ENCODE data around the gene STXBP6.

Gene STXBP6

GRCh38 chr14:25049568-25050268 lies at the start of gene STXBP6:
TSS of gene STXBP6 (minus strand) at chr14:25050147. CDS start at chr14:24974818, 75,329 bp downstream.
- no peak for DNase-seq (ENCODE audit: low read depth in 2 of 2, low spot score in 1 of 2)

DNA sequence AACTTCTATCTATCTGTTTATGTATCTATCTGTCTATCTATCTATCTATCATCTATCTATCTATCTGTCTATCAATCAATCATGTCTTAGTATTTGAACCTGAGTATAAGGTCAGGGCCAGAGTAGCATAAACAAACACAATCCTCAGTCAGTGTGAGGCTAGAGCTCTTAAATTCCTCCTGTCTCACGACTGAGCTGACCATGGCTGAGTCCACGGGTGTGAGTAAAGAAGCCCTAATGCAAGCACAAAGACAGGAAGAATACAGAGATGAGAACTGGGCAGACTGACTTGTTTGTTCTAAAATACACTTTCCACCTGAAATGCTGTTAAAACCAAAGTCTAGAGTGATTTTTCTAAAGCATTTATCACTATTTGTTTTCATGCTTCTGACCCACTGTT lies 47.2 kb upstream of the STXBP6 start:
- no peak for DNase-seq (ENCODE audit: low read depth in 2 of 2, low spot score in 1 of 2)

- no peak for DNase-seq (ENCODE audit: low read depth in 2 of 2, low spot score in 1 of 2)
Measured at GRCh38 chr14:25095736-25096437, 45.9 kb upstream of the STXBP6 start.

- DNase-seq (ENCODE audit: low read depth in 2 of 2, low spot score in 1 of 2), result no peak
Measured at GRCh38 chr14:25094171-25094907, 44.4 kb upstream of the STXBP6 start.

DNA sequence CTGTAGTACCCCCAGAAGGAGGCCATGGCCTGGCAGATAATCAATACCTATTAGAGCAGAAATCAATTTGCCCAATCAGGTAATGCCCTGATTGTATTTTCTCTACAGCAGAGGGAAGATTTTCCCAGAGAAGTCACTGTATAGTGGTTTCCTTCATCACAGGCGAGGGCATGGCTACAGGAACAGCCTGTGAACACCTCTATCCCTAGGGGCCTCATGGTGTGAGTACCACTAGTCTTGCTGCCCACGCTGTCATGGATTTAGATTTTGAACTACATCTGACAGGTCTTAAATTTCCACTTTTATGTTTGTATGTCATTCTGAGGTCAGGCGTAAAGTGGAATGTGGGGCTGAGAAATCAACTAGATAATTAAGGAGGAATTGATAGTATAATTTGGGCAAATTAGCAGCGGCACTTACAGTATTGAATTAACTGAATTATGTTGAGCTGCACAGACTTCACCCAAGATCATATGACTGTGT lies 42.4 kb upstream of the STXBP6 start:
- DNase-seq (ENCODE audit: low read depth in 2 of 2, low spot score in 1 of 2), result no peak

GRCh38 chr14:25090716-25091454 lies 40.9 kb upstream of the STXBP6 start:
- DNase-seq (ENCODE audit: low read depth in 2 of 2, low spot score in 1 of 2), result no peak

DNA sequence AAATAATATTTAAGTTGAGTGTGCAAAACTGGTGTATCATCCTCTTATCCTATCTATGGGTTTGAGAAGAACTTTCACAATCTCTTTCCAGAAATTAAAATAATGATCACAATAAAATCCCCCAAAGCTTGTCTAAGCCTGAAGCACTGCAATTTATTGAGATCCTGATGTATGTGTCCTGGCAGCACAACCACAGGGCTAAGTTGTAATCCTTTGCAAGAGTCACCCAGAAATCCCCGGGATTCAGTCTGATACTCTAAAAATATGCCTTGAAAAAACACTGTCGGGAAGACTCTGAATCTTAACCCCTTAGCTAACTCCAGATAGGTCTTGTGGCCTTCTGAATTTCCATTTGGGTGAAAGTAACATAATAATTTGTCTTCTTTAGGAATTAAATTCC lies 40.3 kb upstream of the STXBP6 start:
- DNase-seq (ENCODE audit: low read depth in 2 of 2, low spot score in 1 of 2), result no peak

GRCh38 chr14:25089496-25089895 lies 39.5 kb upstream of the STXBP6 start:
- DNase-seq (ENCODE audit: low read depth in 2 of 2, low spot score in 1 of 2), result no peak

DNA sequence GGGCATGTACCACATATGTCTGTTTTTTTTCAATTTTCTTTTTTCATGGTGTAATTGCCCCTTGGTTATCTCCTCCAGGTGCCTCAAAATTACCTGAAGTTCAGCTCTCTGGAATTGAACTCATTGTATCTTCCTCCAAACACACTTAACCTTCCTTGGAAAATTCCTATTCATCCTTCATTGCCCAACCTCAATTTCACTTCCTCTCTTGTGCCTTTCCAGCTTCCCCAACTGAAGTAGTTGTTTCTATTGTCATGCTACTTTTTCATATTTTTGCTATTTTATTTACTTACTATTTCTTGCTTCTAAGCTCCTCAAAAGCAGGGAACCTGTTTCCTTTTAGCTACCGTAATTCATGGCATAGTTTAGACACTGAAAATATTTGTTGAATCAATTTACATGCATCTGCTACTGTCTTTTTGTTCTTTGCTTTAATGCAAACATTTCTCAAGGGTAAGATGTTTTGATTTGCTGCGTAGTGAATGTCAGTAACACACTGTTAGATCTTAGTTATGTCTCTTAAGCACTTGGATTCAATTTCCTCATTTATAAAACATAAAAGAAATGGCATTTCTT lies 37.0 kb upstream of the STXBP6 start:
- no peak for DNase-seq (ENCODE audit: low read depth in 2 of 2, low spot score in 1 of 2)

DNA sequence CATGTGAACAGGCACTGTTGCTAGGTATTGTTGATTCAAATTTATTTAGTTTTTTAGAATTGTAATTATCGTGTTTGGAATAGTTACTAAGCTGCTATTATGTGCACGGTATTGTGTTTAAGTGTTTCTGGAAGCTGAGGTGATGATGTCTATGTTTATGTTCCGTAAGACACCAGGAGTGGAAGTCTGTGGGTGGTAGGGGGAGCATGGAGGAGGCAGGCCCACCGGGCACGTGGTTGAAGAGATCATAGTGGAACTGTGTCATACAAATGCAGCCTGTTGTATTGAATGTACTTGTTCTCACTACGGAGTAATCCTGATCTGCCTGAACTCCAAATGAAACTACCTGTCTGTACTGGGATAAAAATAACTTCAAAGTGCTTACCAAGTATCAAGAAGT lies 36.1 kb upstream of the STXBP6 start:
- DNase-seq (ENCODE audit: low read depth in 2 of 2, low spot score in 1 of 2), result no peak

DNA sequence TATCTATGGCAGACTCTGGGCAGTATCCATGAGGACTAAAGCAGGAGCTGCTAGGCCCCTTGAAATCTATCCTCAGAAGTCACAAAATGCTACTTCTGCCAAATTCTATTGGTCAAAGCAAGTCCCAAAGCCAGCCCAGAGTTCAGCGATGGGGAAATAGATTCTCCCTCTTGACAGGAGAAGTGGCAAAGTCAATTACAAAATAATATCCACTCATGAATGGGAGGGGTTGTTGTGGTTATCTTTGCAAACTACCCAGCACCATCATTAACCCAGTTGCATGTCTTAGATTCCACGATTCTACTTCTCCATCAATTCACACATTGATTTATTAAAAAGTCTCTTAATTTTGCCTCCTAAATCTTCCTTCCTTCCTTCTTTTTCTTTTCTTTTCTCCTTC lies 30.7 kb upstream of the STXBP6 start:
- DNase-seq (ENCODE audit: low read depth in 2 of 2, low spot score in 1 of 2), result no peak

GRCh38 chr14:25079311-25079710 lies 29.4 kb upstream of the STXBP6 start:
- no peak for DNase-seq (ENCODE audit: low read depth in 2 of 2, low spot score in 1 of 2)

DNA sequence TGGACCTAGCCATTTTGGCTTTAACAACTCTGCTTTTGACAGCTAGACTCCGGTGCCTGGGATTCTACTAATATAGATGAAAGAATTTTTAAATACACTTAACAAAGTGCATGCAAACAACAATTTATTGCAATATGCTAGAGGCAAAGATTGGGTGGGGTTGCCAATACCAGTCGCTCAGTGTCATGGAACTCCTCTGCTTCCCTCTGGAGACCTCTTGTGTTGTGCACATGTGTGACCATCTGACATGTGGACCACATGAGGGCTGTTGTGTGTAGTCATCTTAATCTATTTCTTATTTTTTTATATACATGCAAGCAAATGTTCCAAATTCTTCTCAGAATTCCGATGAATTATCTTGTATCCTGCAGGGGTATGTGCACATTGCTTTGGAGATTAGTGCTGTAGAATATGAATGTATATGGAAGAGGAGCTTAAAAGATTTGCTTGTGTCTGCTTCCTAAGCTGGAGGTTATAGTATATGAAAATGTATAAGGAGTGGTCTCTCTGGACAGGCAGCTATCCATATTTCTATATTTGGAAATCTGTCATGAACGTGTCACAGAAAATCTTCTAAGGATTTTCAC lies 24.2 kb upstream of the STXBP6 start:
- no peak for DNase-seq (ENCODE audit: low read depth in 2 of 2, low spot score in 1 of 2)

DNA sequence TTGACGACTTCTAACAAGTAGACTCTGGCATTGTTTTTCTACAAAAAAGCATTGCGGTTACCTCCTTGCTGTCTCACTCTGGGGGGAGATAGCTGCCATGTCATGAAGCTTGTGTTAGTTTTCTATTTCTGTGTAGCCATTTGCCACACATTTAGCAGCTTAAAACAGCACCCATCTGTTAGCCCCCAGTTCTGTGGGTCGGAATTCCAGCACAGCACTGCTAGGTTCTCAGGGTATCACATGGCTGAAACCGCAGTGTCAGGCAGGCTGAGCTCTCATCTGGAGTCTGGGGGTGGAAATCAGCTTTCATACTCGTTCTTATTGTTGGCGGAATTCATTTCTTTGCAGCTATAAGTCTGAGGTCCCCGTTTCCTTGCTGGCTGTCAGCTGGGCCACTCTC lies 19.9 kb upstream of the STXBP6 start:
- no peak for DNase-seq (ENCODE audit: low read depth in 2 of 2, low spot score in 1 of 2)

- no peak for DNase-seq (ENCODE audit: low read depth in 2 of 2, low spot score in 1 of 2)
Measured at GRCh38 chr14:25067600-25067999, 17.7 kb upstream of the STXBP6 start.

DNA sequence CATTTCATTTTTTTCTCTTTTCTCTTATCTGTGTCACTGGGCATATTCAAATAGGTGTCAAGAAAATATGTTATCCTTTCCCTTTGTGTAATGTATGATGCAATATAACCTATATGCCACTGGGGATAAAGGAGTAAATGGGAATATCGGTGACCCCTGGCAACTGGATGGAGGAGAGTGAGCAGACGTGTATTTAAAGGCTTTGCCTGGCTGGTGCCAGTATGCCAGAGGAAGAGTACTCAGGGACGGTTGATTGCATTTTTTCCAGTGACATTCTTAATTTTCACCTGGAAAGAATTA lies 12.0 kb upstream of the STXBP6 start:
- no peak for DNase-seq (ENCODE audit: low read depth in 2 of 2, low spot score in 1 of 2)

DNA sequence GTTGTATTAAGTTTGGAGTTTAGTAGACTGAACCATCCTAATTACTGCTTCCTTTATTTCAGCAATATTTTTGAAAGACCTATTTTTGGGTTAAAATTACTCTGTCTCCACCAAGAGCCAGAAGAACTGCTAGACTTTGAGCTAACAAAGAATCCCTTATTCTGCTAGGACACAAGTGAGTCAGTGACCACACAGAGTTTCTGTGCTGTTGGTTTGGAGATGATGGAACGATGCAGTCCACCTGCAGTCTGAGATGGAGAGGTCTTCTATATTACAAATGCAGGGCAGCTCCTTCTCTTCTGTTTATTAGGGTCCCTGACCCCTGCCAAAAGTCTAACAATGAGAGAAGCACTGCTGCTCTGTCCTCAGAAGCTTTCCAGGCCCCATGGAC lies 6.7 kb upstream of the STXBP6 start:
- DNase-seq (ENCODE audit: low read depth in 2 of 2, low spot score in 1 of 2), result no peak

DNA sequence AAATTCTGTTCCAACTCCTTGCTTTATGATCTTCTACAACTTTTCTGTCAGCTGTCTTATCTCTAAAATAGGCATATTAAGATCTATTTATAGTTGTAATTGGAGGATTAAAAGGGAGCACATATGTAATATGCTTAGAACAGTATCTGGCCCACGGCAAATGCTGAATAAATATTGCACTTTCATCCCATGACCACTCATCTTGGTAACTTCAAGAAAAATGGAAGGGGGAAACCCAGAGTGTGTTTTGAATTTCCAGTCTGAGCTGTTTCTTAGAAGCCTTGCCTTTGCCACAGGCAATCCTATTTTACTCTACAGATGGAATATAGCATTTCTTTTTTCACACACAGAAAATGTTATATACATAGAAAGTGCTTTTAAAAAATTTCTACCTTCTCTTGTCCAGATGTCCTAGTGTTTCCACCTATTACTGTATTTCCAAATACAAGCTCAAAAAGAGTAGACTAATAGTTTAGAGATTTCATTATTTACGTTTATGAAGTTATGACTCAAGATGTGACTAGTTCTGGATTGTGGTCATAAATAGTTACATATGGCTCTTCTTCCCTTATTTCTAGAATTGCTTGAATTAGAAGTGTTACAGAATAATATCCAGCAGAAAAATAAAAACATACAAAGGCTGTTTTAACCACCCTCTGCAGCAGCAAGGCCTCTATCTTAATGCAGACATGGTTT lies 6.2 kb upstream of the STXBP6 start:
- no peak for DNase-seq (ENCODE audit: low read depth in 2 of 2, low spot score in 1 of 2)

GRCh38 chr14:25055005-25055404 lies 5.1 kb upstream of the STXBP6 start:
- DNase-seq (ENCODE audit: low read depth in 2 of 2, low spot score in 1 of 2), result no peak

- DNase-seq (ENCODE audit: low read depth in 2 of 2, low spot score in 1 of 2), result no peak
Measured at GRCh38 chr14:25053585-25053984, 3.6 kb upstream of the STXBP6 start.
